Panc1 (cell line): Measurements from ENCODE around the gene JAG1. TPM values are rescaled to one million over a fixed set of nuclear protein-coding genes. Genes with fewer than 3 reads are reported as not detected.

ENCODE experiments used
- ATAC-seq: fragments of 200-7000 bp; cut with Tn5 transposase; 2 replicates; pipeline ENCODE4 v1.9.1; 2020; ENCODE audit warnings: mild to moderate bottlenecking, moderate library complexity
- BruUV-seq: library from RNA; stranded (reverse); fragments of 400-500 nt; replicated peaks from 2 replicates; lab custom pipeline; 2021; lab: Mats Ljungman, UMichigan
- CTCF ChIA-PET: fragments of 300-600 bp; sonication (Branson Sonifier 250); formaldehyde crosslinking; loops from one replicate; lab custom pipeline; 2022; ENCODE audit warnings: antibody characterized with exemption; lab: Charles Lee
- POLR2A ChIA-PET: fragments of 300-600 bp; sonication (Branson Sonifier 250); formaldehyde crosslinking; loops from one replicate; lab custom pipeline; 2022; ENCODE audit warnings: antibody characterized with exemption; lab: Charles Lee
- DNase-seq: peaks from one replicate; pipeline ENCODE4 v3.0.0-alpha.2; 2010; ENCODE audit warnings: low read depth, low spot score
- H3K27ac ChIP-seq: 2 replicates; pipeline ENCODE4 v1.5.1; 2011; ENCODE audit warnings: mild to moderate bottlenecking, low read length, inconsistent platforms
- H3K27me3 ChIP-seq: fragments of 200-500 bp; sonication (Bioruptor generic); 2 replicates; pipeline ENCODE4 v1.6.0; 2014; ENCODE audit warnings: low read length, inconsistent platforms; ENCODE audit not compliant: control insufficient read depth, insufficient read depth
- H3K36me3 ChIP-seq: fragments of 200-500 bp; sonication (Bioruptor generic); 2 replicates; pipeline ENCODE4 v1.5.1; 2014; ENCODE audit warnings: inconsistent platforms, mild to moderate bottlenecking, low read length, moderate library complexity; ENCODE audit not compliant: control insufficient read depth, insufficient read depth
- H3K4me1 ChIP-seq: 2 replicates; pipeline ENCODE4 v1.5.1; 2011; ENCODE audit warnings: inconsistent platforms, mild to moderate bottlenecking, low read length, moderate library complexity; ENCODE audit not compliant: control insufficient read depth, insufficient read depth
- H3K4me3 ChIP-seq, 2 experiments: 2 replicates each; pipeline ENCODE4 v1.5.1; 2011 to 2012; ENCODE audit warnings: low read depth in 2 of 2, low read length in 2 of 2, mild to moderate bottlenecking in 2 of 2, inconsistent platforms in 1 of 2, moderate library complexity in 1 of 2
- H3K9me3 ChIP-seq: fragments of 200-500 bp; sonication (Bioruptor generic); 2 replicates; pipeline ENCODE4 v1.5.1; 2014; ENCODE audit warnings: low read depth, mild to moderate bottlenecking, inconsistent platforms, low read length, moderate library complexity; ENCODE audit not compliant: control insufficient read depth, insufficient read depth
- CTCF ChIP-seq: fragments of 450-650 bp; IDR thresholded peaks from 2 replicates; pipeline ENCODE4 v1.5.1; 2017; ENCODE audit warnings: mild to moderate bottlenecking
- POLR2AphosphoS5 ChIP-seq: IDR thresholded peaks from 2 replicates; pipeline ENCODE4 v1.6.1; 2012; ENCODE audit warnings: mild to moderate bottlenecking, low read depth, low read length, moderate library complexity
- REST ChIP-seq, 2 experiments: IDR thresholded peaks; 2 replicates each; pipeline ENCODE4 v1.6.1; 2011 to 2012; ENCODE audit warnings: low read depth in 2 of 2, control low read depth in 1 of 2, low read length in 1 of 2, mild to moderate bottlenecking in 1 of 2, moderate library complexity in 1 of 2; ENCODE audit not compliant: insufficient read depth in 1 of 2
- SIN3A ChIP-seq: IDR thresholded peaks from 2 replicates; pipeline ENCODE4 v1.6.1; 2012; ENCODE audit warnings: low read depth, mild to moderate bottlenecking, low read length, moderate library complexity, borderline replicate concordance; ENCODE audit not compliant: insufficient read depth
- TCF7L2 ChIP-seq: IDR thresholded peaks from 2 replicates; pipeline ENCODE4 v1.6.1; 2011; ENCODE audit warnings: mild to moderate bottlenecking, low read depth, low read length, inconsistent platforms
- in situ Hi-C: cut with HindIII; loops from 2 replicates; pipeline ENCODE4 v1.10.0; 2016; ENCODE audit warnings: low sequenced_read_pairs, low pct_unique_long_range_greater_than_20kb
- intact Hi-C: fragments of 100-400 bp; cut with micrococcal nuclease; formaldehyde crosslinking; loops from one replicate; pipeline ENCODE4 v1.10.0; 2022; ENCODE audit not compliant: unreplicated experiment
- total RNA-seq: library from RNA; stranded (reverse); gene quantifications from one replicate; pipeline ENCODE4 v1.2.1, GENCODE V29; 2021; ENCODE audit not compliant: unreplicated experiment

JAG1 gene
- total RNA-seq, 1 experiment from 2014 or later = 21.2 TPM

- Histone ChIP-seq H3K9me3 (no peaks in the 10 kb centered on the region), H3K4me1 (peaks cover 5% of the 10 kb centered on the region; the same call in 1 of the 2 replicates), H3K4me3 (no peak overlapping the region), H3K27ac (no peak overlapping the region), H3K36me3 (no peaks in the 10 kb centered on the region), H3K27me3 (no peaks in the 10 kb centered on the region)
- ATAC-seq (no peak; the same call in 1 of the 2 replicates), DNase-seq (no peak)
- in situ Hi-C loops (no loop called here), intact Hi-C loops (no loop called here)
- CTCF ChIA-PET = no interaction called here
- BruUV-seq = no TSS peak
- TF ChIP-seq REST (IDR thresholded peaks at IDR 0.05; ENCODE audit: insufficient read depth in 1 of 2, low read depth in 2 of 2, low read length in 1 of 2) (no peak), SIN3A (no peak), POLR2AphosphoS5 (no peak), TCF7L2 (no peak), CTCF (no peak)
- POLR2A ChIA-PET = no interaction called here
These were observed 40.6 kb upstream of the JAG1 start for GRCh38 chr20:10714236-10714975.

- BruUV-seq = no TSS peak
- CTCF ChIA-PET = no interaction called here
- intact Hi-C loops = no loop called here
These were observed 39.4 kb upstream of the JAG1 start for GRCh38 chr20:10713161-10713560.

GRCh38 chr20:10711903-10712451, 38.2 kb upstream of the JAG1 start:
- intact Hi-C loops = no loop called here
- POLR2A ChIA-PET = no interaction called here
- no peak for DNase-seq
- peaks cover 10% of the 10 kb centered on the region; the same call in 1 of the 2 replicates for H3K4me1 ChIP-seq
- in situ Hi-C loops = no loop called here
- no peak overlapping the region for H3K27ac ChIP-seq
- no TSS peak for BruUV-seq
- no peaks in the 10 kb centered on the region for H3K36me3 ChIP-seq
- H3K27me3 ChIP-seq = no peaks in the 10 kb centered on the region
- H3K9me3 ChIP-seq = no peaks in the 10 kb centered on the region
- no peak for ATAC-seq
- no peak overlapping the region for H3K4me3 ChIP-seq
- no peak for TF ChIP-seq REST (IDR thresholded peaks at IDR 0.05; ENCODE audit: insufficient read depth in 1 of 2, low read depth in 2 of 2, low read length in 1 of 2)
- no peak for TF ChIP-seq SIN3A
- no peak for TF ChIP-seq TCF7L2
- TF ChIP-seq POLR2AphosphoS5 = no peak
- no peak for TF ChIP-seq CTCF
- CTCF ChIA-PET = no interaction called here

More at GRCh38 chr20:10713161-10713560, 39.4 kb upstream of the JAG1 start:
- no peaks in the 10 kb centered on the region for H3K9me3 ChIP-seq
- TF ChIP-seq TCF7L2 (no peak), SIN3A (no peak)
- H3K36me3 ChIP-seq = no peaks in the 10 kb centered on the region
- DNase-seq (no peak), ATAC-seq (no peak)
- POLR2A ChIA-PET = interaction anchor here (0.6 kb wide), 1 partner anchor 94 kb away, joined by 6 read pairs; no protein-coding TSS in a partner anchor
- H3K27ac ChIP-seq = no peak overlapping the region
- H3K4me3 ChIP-seq = no peak overlapping the region
- peaks cover 10% of the 10 kb centered on the region; the same call in 1 of the 2 replicates for H3K4me1 ChIP-seq
- no peaks in the 10 kb centered on the region for H3K27me3 ChIP-seq
- in situ Hi-C loops = no loop called here
